Urothelium cell line (cell line): ENCODE data around the gene ZYX.

ENCODE experiments used
- DNase-seq: peaks from one replicate; pipeline ENCODE4 v3.0.0; 2011; ENCODE audit warnings: low spot score, mixed read lengths
- FAIRE-seq: peaks from 2 replicates; lab custom pipeline; 2011; peaks lifted over from hg19 to GRCh38; lab: Jason Lieb, UNC

ZYX gene

GRCh38 chr7:143362131-143363015, 18.8 kb upstream of the ZYX start, which contains the start of gene FAM131B:
FAM131B (minus strand) TSS chr7:143362713; CDS start chr7:143362603, 110 bp downstream.
- DNase-seq, result peak; percentile 36
- FAIRE-seq, result no peak

GRCh38 chr7:143363016-143363937, 17.9 kb upstream of the ZYX start:
- DNase-seq (no peak), FAIRE-seq (no peak)

GRCh38 chr7:143367972-143368371, 13.2 kb upstream of the ZYX start:
- FAIRE-seq (no peak), DNase-seq (peak; percentile 80)

- no peak for FAIRE-seq
- DNase-seq, result no peak
These were observed 12.8 kb upstream of the ZYX start for GRCh38 chr7:143368387-143368786.

- DNase-seq (no peak), FAIRE-seq (no peak)
These were observed 11.2 kb upstream of the ZYX start for GRCh38 chr7:143369678-143370651.

GRCh38 chr7:143372070-143372469, 9.1 kb upstream of the ZYX start:
- FAIRE-seq (no peak), DNase-seq (no peak)

GRCh38 chr7:143373255-143373794, 7.8 kb upstream of the ZYX start:
- no peak for DNase-seq
- FAIRE-seq, result no peak

GRCh38 chr7:143374561-143374960, 6.6 kb upstream of the ZYX start:
- FAIRE-seq (no peak), DNase-seq (no peak)

- FAIRE-seq (no peak), DNase-seq (peak; percentile 8)
These were observed 5.7 kb upstream of the ZYX start for GRCh38 chr7:143375298-143376034.

- FAIRE-seq (no peak), DNase-seq (no peak)
These were observed 4.7 kb upstream of the ZYX start for GRCh38 chr7:143376396-143376795.

GRCh38 chr7:143379611-143380259, 1.4 kb upstream of the ZYX start:
- DNase-seq (no peak), FAIRE-seq (no peak)

GRCh38 chr7:143380260-143380645, 892 bp upstream of the ZYX start:
- DNase-seq (peak; percentile 73), FAIRE-seq (no peak)

- DNase-seq (peak; percentile 44), FAIRE-seq (no peak)
These were observed 431 bp downstream of the ZYX start for GRCh38 chr7:143381427-143382125.

- FAIRE-seq, result no peak
- no peak for DNase-seq
These were observed 1.1 kb downstream of the ZYX start for GRCh38 chr7:143382126-143382790.

- DNase-seq, result no peak
- no peak for FAIRE-seq
These were observed 1.9 kb downstream of the ZYX start for GRCh38 chr7:143382791-143383641.

- DNase-seq, result no peak
- FAIRE-seq, result no peak
These were observed 2.5 kb downstream of the ZYX start for GRCh38 chr7:143383642-143383957.

- DNase-seq (no peak), FAIRE-seq (no peak)
These were observed 3.0 kb downstream of the ZYX start for GRCh38 chr7:143384148-143384547.
